GM19351 (cell line): ENCODE results near the gene DPY19L3.
"Not testable (repeated sequence)": the region's sequence is repeated elsewhere in the genome, so short reads cannot be mapped to it uniquely, and the experiment has no call there.

ENCODE experiments used
- ATAC-seq: cut with Tn5 transposase; IDR thresholded peaks from one replicate; pipeline ENCODE4 v1.9.1; 2021; ENCODE audit warnings: mild to moderate bottlenecking, moderate library complexity; ENCODE audit not compliant: unreplicated experiment

The DPY19L3 gene

DNA sequence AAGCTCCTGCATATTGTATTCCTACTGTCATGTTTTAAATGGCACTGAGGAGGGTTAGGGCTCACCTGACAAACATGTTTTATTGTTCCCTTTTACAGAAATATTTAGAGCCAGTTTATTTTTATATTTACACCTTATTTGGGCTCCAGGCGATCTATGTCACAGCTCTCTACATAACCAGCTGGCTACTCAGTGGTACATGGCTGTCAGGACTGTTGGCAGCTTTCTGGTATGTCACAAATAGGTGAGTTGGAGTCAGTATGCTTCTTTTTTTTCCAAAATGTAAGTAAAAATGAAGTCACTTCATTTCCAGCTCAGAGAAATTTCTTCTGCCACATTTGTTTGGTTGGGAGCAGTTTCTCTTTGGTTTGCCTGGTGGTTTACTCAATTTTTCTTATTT is 31.5 kb downstream of the DPY19L3 start:
- no peak for ATAC-seq

DNA sequence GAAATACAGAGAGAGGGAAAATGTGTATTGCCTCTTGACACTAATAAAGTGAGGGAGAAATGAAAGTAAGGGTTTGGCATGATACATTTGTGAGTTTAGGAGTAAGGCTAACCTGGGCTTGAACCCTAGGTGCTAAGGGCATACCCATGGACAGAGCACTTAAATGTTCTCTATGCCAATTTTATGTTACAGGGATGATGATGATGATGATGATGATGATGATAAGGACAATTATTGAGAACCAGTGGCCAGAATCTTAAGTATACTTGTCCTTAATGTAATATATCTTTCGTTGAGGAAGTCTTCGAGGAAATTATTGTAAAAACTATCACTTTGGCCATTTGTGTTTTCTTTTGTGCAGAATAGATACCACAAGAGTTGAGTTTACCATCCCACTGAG is 33.2 kb downstream of the DPY19L3 start:
- no peak for ATAC-seq

DNA sequence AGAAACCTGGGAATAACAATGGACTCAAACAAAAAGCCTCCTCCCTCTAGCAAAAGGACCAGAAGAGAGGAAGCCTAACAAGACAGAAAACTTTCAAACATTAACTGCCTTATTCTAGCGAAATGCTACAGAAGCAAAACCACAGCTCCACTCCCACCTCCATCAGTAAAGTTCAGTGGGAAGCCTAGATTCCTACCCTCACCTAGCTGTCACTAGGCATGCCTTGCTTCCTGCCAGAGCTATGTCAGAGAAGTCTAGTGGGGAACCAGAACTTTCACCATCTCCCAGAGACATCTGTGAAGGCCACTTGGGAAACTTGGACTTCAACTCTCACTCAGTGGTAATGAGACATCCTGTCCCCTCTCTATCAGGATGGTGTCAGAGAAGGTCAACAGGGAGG is 37.1 kb downstream of the DPY19L3 start:
- ATAC-seq: no peak

GRCh38 chr19:32447534-32447933 is 42.0 kb downstream of the DPY19L3 start:
- not testable (repeated sequence) for ATAC-seq

GRCh38 chr19:32448026-32448425 is 42.5 kb downstream of the DPY19L3 start:
- ATAC-seq: no peak

GRCh38 chr19:32450217-32450616 is 44.6 kb downstream of the DPY19L3 start:
- ATAC-seq: no peak

DNA sequence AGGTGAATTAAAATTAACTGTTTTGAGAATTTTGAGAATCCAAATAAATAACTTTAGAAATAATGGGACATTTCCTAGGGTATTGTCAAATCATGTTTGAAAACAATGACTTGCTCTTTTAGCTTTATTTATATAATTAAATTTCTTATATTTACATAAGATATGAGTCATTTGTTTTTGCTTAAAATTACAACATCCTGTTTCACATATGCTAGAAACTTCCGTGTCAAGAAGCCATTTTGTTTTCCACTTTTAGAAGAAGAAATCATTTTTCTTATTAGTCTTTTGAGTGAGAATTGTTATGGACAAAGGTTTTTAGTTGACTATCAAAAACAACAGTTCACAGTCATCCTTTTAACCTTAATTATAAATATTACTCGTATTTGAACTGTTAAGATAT is 48.2 kb downstream of the DPY19L3 start:
- no peak for ATAC-seq

- no peak for ATAC-seq
Measured at GRCh38 chr19:32456406-32456805, 50.8 kb downstream of the DPY19L3 start.

DNA sequence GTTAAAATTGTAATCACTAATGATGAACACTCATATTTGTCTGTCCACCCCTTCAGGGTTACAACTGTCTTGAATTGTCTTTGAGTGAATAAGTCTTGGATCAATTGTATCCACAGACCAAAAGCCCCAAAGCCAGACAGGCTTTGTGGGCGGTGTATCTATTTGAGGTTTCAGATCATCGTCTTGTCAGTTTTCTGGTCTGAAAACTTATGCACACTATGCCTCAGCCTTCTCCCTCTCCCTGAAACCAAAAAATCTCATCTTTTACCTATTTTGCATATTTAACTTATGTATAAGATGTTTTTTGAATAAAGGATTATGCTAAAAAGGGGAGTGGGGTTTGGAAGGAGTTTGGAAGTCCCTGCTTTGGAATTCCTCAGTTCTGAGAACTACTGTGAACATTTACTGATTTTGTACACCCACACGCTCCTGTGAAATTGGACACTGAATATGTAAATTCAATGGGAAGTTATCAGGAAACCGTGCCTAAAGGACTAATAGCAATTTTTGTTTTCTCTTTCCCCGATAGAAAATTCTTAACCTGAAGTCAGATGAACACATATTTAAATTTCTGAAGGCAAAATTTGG is 52.1 kb downstream of the DPY19L3 start:
- ATAC-seq: no peak

GRCh38 chr19:32458500-32459123 is 53.0 kb downstream of the DPY19L3 start:
- peak; percentile 95 for ATAC-seq

- no peak for ATAC-seq
Measured at GRCh38 chr19:32459204-32459865, 53.8 kb downstream of the DPY19L3 start.

DNA sequence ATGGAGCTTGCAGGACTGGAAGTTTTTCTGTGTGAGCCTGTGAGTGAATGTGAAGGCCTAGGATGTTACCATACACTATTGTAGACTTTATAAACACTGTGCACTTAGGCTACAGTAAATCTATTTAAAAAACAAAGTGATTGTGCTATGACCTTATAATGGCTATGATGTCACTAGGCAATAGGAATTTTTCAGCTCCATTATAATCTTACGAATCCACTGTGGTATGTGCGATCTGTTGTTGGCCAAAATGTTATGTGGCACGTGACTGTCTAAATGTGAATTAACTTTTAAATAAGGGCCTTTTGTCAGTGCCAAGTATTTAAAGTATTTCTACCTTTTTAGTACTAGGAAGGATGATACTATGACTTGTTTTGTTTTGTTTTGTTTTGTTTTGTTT is 54.9 kb downstream of the DPY19L3 start:
- no peak for ATAC-seq

DNA sequence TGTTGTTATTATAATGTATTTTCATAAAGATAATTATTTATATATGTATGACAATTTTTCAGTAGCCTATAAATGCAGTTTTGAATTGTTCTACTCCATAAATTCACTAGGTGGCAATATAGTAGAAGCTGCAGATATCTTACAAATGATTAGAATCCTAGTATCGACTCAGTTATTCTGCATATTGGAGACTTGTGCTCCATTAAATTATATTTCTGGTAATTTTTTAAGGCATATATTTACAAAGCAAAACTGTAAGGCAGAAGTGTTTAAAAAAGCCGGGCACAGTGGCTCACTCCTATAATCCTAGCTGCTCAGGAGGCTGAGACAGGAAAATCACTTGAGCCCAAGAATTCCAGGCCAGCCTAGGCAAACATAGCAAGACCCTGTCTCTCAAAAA is 58.7 kb downstream of the DPY19L3 start:
- no peak for ATAC-seq

- ATAC-seq: no peak
Measured at GRCh38 chr19:32465176-32465575, 59.6 kb downstream of the DPY19L3 start.

- no peak for ATAC-seq
Measured at GRCh38 chr19:32469795-32470194, 64.2 kb downstream of the DPY19L3 start.

DNA sequence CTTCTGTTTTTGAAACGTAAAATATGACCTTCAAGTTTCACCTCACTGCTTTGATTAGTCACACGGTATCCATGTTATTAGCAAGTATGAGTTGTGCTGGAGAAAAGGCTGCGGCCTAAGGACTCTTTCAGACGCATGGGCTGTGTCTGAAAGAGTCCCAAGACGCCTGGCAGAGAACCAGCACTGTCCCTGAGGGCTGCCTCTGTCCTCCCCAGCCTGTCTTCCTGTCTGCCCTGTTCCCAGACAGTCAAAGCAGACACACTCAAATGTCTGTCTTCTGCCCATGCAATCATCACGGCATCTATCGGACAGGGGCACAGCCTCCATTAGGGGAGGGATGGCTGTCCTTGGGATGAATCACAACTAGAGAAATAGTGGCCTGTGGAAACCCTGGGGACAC is 65.5 kb downstream of the DPY19L3 start:
- no peak for ATAC-seq

- no peak for ATAC-seq
Measured at GRCh38 chr19:32471811-32472210, 66.2 kb downstream of the DPY19L3 start.

DNA sequence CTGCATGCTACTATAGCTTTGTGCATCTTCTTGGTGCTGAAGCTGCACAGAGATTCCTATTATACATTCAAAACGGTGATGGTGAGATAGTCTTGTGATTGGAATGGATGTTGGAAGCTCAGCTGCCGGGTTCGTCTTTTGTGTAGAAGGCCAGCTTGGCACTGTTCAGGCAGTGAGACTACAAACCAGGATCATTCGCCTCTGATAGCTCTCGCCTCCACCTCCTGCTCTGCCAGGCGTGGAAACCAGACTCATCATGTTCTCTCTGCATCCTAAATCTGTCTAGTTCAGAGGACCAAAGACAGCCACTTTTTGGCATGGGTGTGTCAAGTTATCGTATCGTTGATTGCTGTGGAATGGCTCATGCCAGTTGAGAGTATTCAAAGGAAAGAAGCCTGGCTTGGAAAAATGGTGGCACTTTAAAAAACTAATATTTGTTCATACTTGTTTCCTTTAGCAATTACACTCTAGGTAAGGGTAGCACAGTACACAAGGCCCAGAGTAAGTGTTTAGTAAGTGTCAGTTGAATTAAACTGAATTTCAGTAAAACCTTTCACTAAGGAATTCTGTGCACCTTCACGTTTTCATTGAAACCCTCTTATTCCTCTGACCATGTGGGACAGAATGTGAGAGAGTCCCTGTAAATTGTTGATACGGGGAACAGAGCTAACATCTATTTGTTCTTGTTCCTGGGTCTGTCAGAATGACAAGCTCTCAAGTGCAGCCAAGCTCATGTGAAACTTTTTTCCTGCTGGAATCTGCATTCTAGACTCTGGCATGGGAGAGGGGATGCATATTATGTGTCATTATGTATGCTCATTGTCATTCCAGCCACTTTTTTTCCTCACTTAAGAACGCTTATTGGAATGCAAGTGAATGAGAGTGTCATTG is 69.8 kb downstream of the DPY19L3 start:
- ATAC-seq: no peak

- no peak for ATAC-seq
Measured at GRCh38 chr19:32476032-32476350, 70.4 kb downstream of the DPY19L3 start.

DNA sequence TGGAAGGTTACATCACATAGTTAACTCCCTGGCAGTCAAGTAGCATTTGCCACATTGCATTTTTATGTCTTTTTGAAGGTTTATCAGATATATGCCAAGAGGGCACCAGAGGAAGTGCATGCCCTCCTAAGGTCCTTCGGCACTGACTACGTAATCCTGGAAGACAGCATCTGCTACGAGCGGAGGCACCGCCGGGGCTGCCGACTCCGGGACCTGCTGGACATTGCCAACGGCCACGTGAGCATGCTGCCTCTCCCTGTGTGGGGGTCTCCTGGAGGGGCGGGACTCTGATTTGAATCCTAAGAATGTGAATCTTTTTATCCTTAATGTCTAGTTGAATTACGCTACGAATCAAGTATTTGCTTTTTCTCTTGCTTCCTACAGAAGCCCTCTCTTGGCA is 74.8 kb downstream of the DPY19L3 start:
- no peak for ATAC-seq

DNA sequence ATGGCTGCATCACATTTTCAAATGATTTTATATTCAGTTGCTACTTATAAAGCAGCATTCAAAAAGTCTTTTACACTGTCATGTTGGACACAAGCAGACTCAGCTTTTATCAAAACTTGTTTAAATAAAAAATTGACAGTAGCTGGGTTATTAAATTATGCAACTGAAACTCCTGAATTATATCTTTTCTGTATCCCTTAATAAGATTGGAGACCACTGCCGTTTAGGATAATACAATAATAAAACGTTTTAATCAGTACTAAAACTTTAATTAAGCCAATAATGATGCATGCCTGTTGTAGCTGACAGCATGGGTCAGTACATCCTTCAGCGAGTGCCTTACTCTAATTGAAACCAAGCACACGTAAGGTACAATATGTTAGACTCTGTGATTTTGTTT is 78.0 kb downstream of the DPY19L3 start:
- no peak for ATAC-seq

DNA sequence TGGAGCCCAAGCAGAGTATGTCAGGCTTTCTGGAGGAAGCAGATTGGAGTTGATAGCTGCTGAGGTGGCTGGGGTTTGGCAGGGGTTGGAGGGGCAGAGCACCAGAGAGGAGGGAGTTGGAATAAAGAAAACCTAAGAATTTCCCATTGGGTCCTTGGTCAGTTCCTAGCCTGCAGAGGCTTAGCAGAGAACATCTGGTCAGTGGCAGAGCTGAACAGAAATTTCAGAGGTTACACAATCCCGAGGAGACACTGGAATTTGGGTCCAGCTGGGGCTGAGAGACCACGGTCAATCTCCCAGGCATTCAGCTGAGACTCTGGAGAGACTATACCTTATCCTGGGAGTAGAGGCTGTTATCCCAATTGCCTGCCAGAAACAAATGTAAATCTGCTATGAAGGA is 84.4 kb downstream of the DPY19L3 start:
- ATAC-seq: no peak
